ENCODE measurements around the gene PKIB. TPM values are rescaled to one million over a fixed set of nuclear protein-coding genes. Genes with fewer than 3 reads are reported as not detected.
"Not testable (repeated sequence)": the region's sequence is repeated elsewhere in the genome, so short reads cannot be mapped to it uniquely, and the experiment has no call there.

The PKIB gene
- total RNA-seq, 3 donors from 2014 or later, result 0.56 TPM; not detected in 2

DNA sequence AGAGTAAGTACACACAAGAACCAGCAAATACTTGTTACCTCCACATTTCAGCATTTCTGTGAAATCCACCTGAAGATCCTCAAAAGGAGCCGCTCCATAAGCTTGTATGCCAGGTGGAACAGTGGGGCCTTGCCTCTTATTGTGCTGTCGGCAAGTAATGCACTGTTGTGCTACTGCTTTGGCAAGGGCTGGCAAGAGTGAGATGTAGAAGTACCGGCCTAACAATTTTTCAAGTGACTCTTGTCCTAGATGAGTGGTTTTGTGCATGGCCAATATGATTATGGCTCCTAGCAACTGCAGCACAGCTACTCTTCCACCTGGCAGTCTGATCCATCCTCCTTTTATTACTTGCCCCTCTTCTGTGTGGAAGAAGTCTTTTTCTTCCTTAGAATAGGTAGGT lies 134.7 kb downstream of the PKIB start:
- H3K4me1 Mint-ChIP-seq (ENCODE audit: low read depth); H3K27me3 Mint-ChIP-seq (ENCODE audit: low read depth); DNase-seq; H3K4me3 Mint-ChIP-seq; H3K9me3 Mint-ChIP-seq; ATAC-seq; H3K36me3 Mint-ChIP-seq (ENCODE audit: insufficient read depth): not testable (repeated sequence)

DNA sequence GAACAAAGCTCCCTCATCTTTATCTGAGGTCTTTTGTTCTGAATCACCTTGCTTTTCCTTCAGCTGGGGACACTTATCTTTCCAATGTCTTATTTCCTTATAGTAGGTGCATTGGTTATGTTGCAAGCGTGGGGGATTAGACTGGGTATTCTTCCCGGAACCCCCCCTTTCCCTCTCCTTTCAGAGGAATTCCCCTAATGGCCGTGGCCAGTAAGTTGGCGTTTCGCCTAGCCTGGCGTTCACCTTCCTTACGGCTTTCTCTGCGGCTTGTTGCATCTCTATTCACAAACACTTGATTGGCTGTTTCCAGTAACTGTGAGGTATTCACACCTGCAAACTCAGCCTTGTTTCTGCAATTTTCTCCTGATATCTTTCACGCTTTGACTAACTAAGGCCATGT lies 136.5 kb downstream of the PKIB start:
- Mint-ChIP-seq H3K4me1 (ENCODE audit: low read depth) (peaks cover 7% of the 10 kb centered on the region), H3K4me3 (no peak overlapping the region), H3K36me3 (ENCODE audit: insufficient read depth) (no peaks in the 10 kb centered on the region), H3K27me3 (ENCODE audit: low read depth) (peaks cover 1% of the 10 kb centered on the region), H3K9me3 (no peaks in the 10 kb centered on the region)
- ATAC-seq, result no peak
- DNase-seq, result no peak

DNA sequence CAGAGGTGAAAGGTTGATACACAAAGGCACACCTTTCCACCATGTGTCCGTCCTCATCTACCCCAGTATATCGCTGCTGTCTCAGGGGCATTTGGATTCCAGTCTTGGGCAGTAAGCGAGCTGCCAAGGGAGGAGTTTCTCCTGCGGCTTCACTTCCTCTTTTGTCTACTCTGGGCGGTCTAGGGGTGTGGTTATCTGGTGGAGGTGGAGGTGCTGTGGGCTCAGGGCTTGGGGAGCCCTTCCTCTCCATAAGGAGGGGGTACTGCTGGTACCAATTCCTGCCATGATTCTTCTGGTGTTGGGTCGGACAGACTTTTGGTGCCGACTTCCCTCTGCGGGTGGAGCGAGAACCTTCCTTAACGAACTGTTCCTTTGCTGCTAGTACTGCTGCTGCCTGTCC lies 137.4 kb downstream of the PKIB start:
- no peak for DNase-seq
- H3K9me3 Mint-ChIP-seq, result no peaks in the 10 kb centered on the region
- H3K27me3 Mint-ChIP-seq (ENCODE audit: low read depth), result peaks cover 1% of the 10 kb centered on the region
- H3K4me3 Mint-ChIP-seq, result no peak overlapping the region
- H3K4me1 Mint-ChIP-seq (ENCODE audit: low read depth), result peaks cover 9% of the 10 kb centered on the region
- H3K36me3 Mint-ChIP-seq (ENCODE audit: insufficient read depth), result no peaks in the 10 kb centered on the region
- no peak for ATAC-seq

DNA sequence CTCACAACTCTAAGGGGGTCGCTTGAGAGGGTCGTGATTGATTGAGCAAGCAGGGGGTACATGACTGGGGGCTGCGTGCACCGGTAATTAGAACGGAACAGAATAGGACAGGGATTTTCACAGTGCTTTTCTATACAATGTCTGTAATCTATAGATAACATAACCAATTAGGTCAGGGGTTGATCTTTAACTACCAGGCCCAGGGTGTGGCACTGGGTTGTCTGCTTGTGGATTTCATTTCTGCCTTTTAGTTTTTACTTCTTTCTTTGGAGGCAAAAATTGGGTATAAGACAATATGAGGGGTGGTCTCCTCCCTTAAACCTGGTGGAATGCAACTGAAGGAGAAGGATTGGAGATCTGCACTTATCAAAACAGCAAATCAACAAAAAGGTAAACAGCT lies 138.7 kb downstream of the PKIB start:
- not testable (repeated sequence) for H3K4me3 Mint-ChIP-seq; H3K36me3 Mint-ChIP-seq (ENCODE audit: insufficient read depth); DNase-seq; ATAC-seq; H3K27me3 Mint-ChIP-seq (ENCODE audit: low read depth); H3K9me3 Mint-ChIP-seq
- peaks cover 11% of the 10 kb centered on the region for H3K4me1 Mint-ChIP-seq (ENCODE audit: low read depth)

DNA sequence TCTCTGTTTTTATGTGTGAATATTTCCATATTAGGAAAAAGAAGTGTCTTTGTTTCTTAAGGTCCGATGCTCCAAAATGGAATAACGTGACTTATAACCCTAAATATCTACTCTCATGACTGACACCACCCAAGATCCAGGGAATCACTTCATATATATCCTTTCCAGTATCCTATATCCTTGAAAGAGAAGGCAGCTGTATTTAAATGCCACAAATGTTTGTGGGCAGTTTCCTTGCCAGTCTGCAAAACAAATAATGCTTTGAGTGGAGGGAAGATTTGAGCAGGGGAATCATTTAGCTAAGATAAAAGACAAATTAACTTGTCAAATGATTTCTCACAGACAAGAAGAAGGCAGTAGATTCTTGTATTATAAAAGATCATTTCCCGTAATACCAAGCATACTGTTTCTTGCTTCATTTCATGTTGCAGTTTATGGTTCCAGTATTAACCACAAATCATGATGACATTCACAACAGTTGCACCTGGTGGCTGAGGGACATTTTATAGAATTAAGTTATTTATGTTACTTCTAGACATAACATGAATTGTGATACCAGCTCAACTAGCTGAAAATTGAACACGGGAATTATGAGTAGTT lies 139.3 kb downstream of the PKIB start:
- Mint-ChIP-seq H3K9me3 (no peaks in the 10 kb centered on the region), H3K4me1 (ENCODE audit: low read depth) (peaks cover 11% of the 10 kb centered on the region), H3K4me3 (no peak overlapping the region), H3K36me3 (ENCODE audit: insufficient read depth) (no peaks in the 10 kb centered on the region), H3K27me3 (ENCODE audit: low read depth) (no peaks in the 10 kb centered on the region)
- DNase-seq (no peak), ATAC-seq (no peak)

DNA sequence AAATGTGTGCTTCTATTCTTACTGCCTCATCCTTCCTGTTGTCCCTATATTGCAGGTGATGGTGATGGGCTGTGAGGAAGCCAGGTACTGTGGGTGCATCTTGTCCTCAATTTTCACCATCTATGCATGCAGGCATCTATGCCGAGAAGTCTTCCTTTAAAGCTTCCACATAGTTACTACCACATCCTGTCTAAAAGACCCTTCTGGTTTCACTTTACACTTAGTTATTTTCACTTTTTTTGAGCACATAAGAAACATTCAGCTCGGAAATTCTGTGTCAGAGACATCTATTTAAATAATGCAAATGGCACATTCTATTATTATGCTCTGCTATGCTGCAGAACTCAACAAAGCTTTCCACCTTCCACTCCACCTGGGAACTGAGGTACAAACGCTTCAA lies 141.1 kb downstream of the PKIB start:
- DNase-seq, result no peak
- Mint-ChIP-seq H3K9me3 (no peaks in the 10 kb centered on the region), H3K36me3 (ENCODE audit: insufficient read depth) (no peaks in the 10 kb centered on the region), H3K4me3 (peak overlapping the region; percentile 24), H3K4me1 (ENCODE audit: low read depth) (peaks cover 11% of the 10 kb centered on the region), H3K27me3 (ENCODE audit: low read depth) (no peaks in the 10 kb centered on the region)
- ATAC-seq, result peak; percentile 51 to 62

DNA sequence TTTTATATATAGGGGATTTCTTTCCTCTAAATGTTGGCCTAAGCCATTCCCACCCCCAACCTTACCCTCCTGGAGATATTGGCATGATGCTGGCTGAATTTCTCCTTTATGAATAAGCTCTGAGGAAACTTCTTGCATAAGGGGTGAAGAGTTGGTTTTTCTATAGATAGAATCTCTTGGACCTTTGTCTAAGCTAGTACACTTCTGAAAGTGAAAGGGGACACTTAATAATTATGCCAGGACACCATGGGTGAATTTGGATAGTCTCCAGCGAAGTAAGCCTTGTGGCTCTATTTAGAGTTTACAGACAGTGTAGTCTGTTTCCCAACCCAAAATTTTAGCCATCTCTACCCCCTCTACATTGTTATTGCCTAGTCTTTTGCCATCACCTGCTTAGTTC lies 142.3 kb downstream of the PKIB start:
- no peaks in the 10 kb centered on the region for H3K36me3 Mint-ChIP-seq (ENCODE audit: insufficient read depth)
- DNase-seq (no peak), ATAC-seq (no peak)

DNA sequence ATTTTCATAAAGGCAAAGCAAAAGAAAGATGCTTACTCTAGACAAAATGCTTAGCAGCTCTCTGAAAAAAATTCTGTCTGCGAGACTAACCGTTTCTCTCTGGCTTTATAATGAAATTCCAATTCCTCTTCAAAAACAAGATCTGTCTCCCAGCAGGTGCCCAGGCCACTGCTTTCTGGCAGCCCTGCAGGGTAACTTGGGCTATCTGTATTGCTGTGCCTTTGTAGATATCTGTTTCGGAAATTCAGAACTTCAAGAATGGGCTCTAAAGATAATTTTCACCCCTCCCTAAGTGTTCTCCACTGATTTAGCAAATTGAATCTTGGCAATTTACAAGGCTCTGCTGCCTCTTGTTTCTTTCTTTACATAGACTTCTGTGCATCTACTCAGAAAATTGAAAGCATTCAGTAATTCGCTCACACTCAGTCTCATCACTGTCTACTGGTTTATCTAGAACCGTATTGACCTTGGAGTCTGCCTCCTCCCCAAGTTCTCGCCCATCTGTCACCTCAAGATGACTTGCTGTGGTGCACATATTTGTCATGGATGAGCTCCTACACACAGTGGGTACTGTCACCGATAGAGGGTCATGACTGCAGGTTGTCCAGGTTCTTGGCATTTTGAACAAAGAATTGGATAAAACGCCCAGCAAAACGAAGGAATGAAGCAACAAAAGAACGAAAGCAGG lies 142.9 kb downstream of the PKIB start:
- no peaks in the 10 kb centered on the region for H3K27me3 Mint-ChIP-seq (ENCODE audit: low read depth)
- no peak overlapping the region for H3K4me3 Mint-ChIP-seq
- H3K9me3 Mint-ChIP-seq, result no peaks in the 10 kb centered on the region
- no peak for DNase-seq
- no peaks in the 10 kb centered on the region for H3K36me3 Mint-ChIP-seq (ENCODE audit: insufficient read depth)
- peaks cover 11% of the 10 kb centered on the region for H3K4me1 Mint-ChIP-seq (ENCODE audit: low read depth)
- ATAC-seq, result no peak

More for the DNA sequence above, 142.3 kb downstream of the PKIB start:
- Mint-ChIP-seq H3K9me3 (no peaks in the 10 kb centered on the region), H3K27me3 (ENCODE audit: low read depth) (no peaks in the 10 kb centered on the region), H3K4me3 (no peak overlapping the region), H3K4me1 (ENCODE audit: low read depth) (peaks cover 11% of the 10 kb centered on the region)

DNA sequence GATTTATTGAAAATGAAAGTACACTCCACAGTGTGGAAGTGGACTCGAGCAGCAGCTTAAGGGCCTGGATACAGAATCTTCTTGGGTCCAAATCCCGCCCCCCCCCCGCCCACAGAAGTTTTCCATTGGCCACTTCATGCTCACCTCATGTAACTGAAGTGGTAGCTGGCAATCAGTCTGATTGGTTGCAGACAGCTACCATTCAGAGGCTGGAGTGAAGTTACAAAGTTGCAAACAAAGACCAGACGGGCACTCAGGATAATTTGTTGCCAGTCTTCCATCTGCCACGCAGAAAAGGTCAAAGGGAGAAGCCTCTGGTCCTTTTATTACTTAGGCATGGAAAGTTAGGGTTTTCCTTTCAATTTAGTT lies 143.5 kb downstream of the PKIB start:
- ATAC-seq (no peak), DNase-seq (no peak)
- H3K36me3 Mint-ChIP-seq (ENCODE audit: insufficient read depth), result no peaks in the 10 kb centered on the region
- H3K4me1 Mint-ChIP-seq (ENCODE audit: low read depth), result peaks cover 11% of the 10 kb centered on the region
- no peaks in the 10 kb centered on the region for H3K9me3 Mint-ChIP-seq
- H3K4me3 Mint-ChIP-seq, result no peak overlapping the region
- H3K27me3 Mint-ChIP-seq (ENCODE audit: low read depth), result no peaks in the 10 kb centered on the region

DNA sequence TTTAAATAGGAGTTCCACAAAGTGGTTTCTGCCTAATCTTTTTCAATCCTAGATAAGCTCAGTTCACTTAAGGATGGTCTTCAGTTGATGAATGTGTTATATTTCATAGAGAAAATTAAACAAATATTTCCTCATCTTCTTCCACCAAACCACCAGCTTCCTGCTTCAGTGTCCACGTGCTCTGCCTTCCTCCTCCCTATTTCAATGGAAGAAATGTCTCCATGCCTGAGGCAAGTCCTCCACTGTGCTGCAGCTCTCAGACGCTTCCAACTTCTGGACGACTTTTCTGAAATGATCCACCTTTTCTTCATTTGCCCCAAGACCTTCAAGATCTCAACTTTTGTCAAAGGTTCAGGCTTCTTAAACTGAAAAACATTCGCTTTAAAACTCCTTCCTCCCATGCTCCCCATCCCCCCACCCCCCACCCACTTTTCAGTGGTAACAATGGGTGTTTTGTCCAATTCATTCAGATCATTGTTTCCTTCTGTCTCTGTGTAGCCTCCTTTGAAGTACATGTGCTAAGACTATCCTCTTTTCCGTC lies 144.1 kb downstream of the PKIB start:
- H3K36me3 Mint-ChIP-seq (ENCODE audit: insufficient read depth), result no peaks in the 10 kb centered on the region
- H3K9me3 Mint-ChIP-seq, result no peaks in the 10 kb centered on the region
- H3K4me1 Mint-ChIP-seq (ENCODE audit: low read depth), result peaks cover 11% of the 10 kb centered on the region
- ATAC-seq (no peak), DNase-seq (no peak)
- no peak overlapping the region for H3K4me3 Mint-ChIP-seq
- no peaks in the 10 kb centered on the region for H3K27me3 Mint-ChIP-seq (ENCODE audit: low read depth)

DNA sequence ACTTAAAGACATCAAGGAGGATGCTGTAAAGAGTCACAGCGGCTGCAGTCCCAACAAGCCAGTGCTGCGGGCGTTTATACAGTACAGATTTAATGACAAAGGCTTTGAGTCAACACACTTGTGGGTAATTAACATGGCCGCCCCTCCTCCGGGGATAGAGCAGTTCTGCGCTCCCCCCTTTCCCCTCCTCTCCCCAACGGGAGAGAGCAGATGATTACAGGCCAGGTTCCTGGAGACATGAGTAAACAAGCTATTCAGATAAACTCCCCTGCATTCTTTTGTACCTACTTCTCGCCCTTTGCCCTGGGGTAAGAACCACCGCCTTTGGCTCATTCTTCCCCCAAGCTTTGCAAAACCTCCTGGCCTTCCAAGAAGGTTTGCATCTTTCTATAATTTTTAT lies 145.7 kb downstream of the PKIB start:
- no peaks in the 10 kb centered on the region for H3K9me3 Mint-ChIP-seq
- no peak for DNase-seq
- no peak for ATAC-seq
- H3K4me1 Mint-ChIP-seq (ENCODE audit: low read depth), result peaks cover 11% of the 10 kb centered on the region
- H3K27me3 Mint-ChIP-seq (ENCODE audit: low read depth), result no peaks in the 10 kb centered on the region
- H3K4me3 Mint-ChIP-seq, result no peak overlapping the region
- H3K36me3 Mint-ChIP-seq (ENCODE audit: insufficient read depth), result no peaks in the 10 kb centered on the region

DNA sequence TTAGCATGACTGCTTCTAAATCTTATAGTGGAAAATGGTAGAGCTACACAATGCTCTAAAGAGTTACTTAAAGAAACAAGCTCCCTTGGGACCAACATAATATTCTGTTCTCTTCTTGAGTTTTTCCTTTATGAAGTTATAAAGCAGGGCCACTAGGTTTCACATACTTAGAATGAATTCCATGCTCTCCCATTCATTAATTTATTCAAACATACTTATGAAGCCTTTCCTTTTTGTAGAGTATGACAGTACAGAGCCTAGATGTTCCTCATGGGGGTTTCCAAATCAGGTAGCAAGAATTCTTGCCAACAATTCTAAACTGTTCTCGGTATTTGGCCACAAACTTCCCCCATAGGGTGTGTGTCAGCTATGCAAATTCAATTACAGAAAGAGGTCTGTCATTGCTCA lies 148.7 kb downstream of the PKIB start:
- Mint-ChIP-seq H3K27me3 (ENCODE audit: low read depth) (no peaks in the 10 kb centered on the region), H3K9me3 (no peaks in the 10 kb centered on the region), H3K36me3 (ENCODE audit: insufficient read depth) (no peaks in the 10 kb centered on the region), H3K4me3 (no peak overlapping the region), H3K4me1 (ENCODE audit: low read depth) (no peaks in the 10 kb centered on the region)
- ATAC-seq, result peak in 1 of 2 donors; percentile 82
- DNase-seq, result no peak

DNA sequence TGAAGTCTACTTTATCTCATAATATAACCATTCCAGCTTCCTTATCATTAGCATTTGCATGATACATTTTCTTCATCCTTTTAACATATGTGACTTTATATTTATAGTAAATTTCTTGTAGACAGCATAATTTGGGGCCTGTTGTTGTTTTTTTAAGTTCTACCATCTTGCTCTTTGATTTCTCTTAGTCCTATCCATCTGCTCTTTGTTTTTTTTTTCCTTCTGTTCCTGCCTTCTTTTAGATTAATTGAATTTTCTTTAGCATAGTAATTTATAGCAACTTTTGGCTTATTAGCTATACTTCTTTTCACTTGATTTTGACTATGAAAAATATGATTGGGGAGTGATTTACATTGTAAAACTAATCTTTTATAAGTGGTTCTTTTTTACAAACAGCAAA lies 150.1 kb downstream of the PKIB start:
- Mint-ChIP-seq H3K9me3 (no peaks in the 10 kb centered on the region), H3K4me1 (ENCODE audit: low read depth) (no peaks in the 10 kb centered on the region), H3K4me3 (no peak overlapping the region), H3K36me3 (ENCODE audit: insufficient read depth) (no peaks in the 10 kb centered on the region), H3K27me3 (ENCODE audit: low read depth) (no peaks in the 10 kb centered on the region)
- DNase-seq (no peak), ATAC-seq (no peak)

DNA sequence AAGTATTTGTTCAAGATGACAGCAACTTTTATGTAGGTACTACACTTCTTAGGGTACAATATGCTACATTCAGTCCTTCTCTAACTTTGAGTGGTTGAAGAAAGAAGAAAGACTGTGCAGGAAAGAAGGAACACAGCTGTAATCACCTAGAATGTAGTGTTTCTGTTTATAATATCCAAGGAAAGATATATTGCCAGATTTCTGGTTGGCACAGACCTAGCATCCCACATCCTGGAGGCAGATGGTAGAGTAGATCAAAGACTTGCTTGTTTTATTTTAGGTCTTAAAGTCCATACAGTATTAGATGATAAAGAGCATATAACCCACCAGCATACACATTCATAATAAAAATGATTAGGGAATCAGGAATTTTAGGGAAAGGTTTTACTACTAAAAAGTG lies 156.1 kb downstream of the PKIB start:
- peaks cover 2% of the 10 kb centered on the region for H3K27me3 Mint-ChIP-seq (ENCODE audit: low read depth)
- ATAC-seq (no peak), DNase-seq (no peak)
- H3K36me3 Mint-ChIP-seq (ENCODE audit: insufficient read depth), result no peaks in the 10 kb centered on the region
- no peaks in the 10 kb centered on the region for H3K9me3 Mint-ChIP-seq
- H3K4me1 Mint-ChIP-seq (ENCODE audit: low read depth), result no peaks in the 10 kb centered on the region
- H3K4me3 Mint-ChIP-seq, result no peak overlapping the region

DNA sequence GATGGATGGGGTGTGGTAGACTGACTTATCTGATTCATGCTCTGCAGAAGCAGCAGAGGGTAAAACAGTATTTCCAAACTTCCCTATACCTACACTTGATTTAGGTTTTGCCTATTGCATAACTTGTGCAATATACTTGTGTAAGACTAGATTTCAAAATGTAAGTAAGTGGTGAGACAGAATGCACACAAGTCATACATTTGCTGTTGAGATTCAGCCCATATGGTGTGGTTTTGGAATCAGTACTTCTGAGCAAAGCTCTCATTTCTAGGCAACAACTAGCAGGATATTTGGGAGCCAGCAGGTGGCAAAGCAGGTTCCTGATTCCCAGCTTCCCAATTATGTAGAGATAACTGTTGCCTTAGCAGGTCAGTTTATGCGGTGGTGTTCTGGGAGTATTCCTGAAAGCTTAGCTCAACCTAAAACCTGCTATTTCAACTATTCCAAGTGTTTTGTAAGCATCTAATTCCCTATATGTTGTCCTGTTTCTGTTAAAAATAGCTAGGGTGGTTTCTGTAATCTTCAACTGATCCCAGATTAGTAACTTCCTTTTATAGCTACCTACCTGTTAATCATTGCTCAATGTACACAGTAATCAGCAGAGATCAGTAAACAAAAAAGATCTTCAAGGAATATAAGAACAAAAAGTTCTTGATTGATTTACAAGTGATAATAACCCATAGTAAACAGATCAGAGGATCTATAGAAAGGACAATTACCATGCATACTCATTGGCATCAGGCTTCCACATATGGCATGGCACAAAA lies 160.8 kb downstream of the PKIB start:
- Mint-ChIP-seq H3K4me3 (no peak overlapping the region), H3K36me3 (ENCODE audit: insufficient read depth) (no peaks in the 10 kb centered on the region), H3K4me1 (ENCODE audit: low read depth) (no peaks in the 10 kb centered on the region), H3K27me3 (ENCODE audit: low read depth) (peaks cover 2% of the 10 kb centered on the region), H3K9me3 (peaks cover 4% of the 10 kb centered on the region)
- ATAC-seq (no peak), DNase-seq (no peak)
